GM10248 (cell line): ENCODE results near the gene MANEAL.

Source experiments
- CTCF ChIA-PET: fragments of 300-600 bp; sonication (Branson Sonifier 250); formaldehyde crosslinking; extraction: SDS; loops from one replicate; lab custom pipeline; 2021; ENCODE audit warnings: antibody characterized with exemption; lab: Yijun Ruan, JAX
- POLR2A ChIA-PET: fragments of 350-650 bp; sonication (Branson Sonifier 250); formaldehyde crosslinking; extraction: SDS; loops from one replicate; lab custom pipeline; 2020; ENCODE audit warnings: antibody characterized with exemption; lab: Yijun Ruan, JAX
- DNase-seq: peaks from one replicate; pipeline ENCODE4 v3.0.0; 2012; ENCODE audit errors: extremely low spot score
- CTCF ChIP-seq: IDR thresholded peaks from 2 replicates; pipeline ENCODE4 v1.5.1; 2012; ENCODE audit warnings: mild to moderate bottlenecking, low read depth; ENCODE audit errors: extremely low read depth, missing control alignments, control extremely low read depth

Gene MANEAL

GRCh38 chr1:37809942-37810341 is 16.3 kb downstream of the MANEAL start:
- POLR2A ChIA-PET: no interaction called here
- CTCF ChIA-PET: no interaction called here
- TF ChIP-seq CTCF: no peak
- DNase-seq: no peak

GRCh38 chr1:37811027-37811655 is 17.5 kb downstream of the MANEAL start:
- POLR2A ChIA-PET: no interaction called here
- peak; percentile 71 for DNase-seq
- CTCF ChIA-PET: interaction anchor here (1.4 to 2.8 kb wide), 5 partner anchors 9 to 49 kb away, joined by 4 to 14 read pairs (median 6); partner anchors contain the start of gene MTF1
- TF ChIP-seq CTCF: peak; percentile 82

GRCh38 chr1:37813529-37814145 is 20.0 kb downstream of the MANEAL start:
- CTCF ChIA-PET: interaction anchor here (1.2 to 2.8 kb wide), 2 partner anchors 42 to 46 kb away, joined by 3 to 14 read pairs; partner anchors contain the start of gene MTF1
- DNase-seq: no peak
- POLR2A ChIA-PET: no interaction called here
- TF ChIP-seq CTCF: no peak

- POLR2A ChIA-PET: no interaction called here
- no peak for TF ChIP-seq CTCF
- no peak for DNase-seq
- CTCF ChIA-PET: no interaction called here
Observed at GRCh38 chr1:37814252-37814651, 20.6 kb downstream of the MANEAL start.

GRCh38 chr1:37817481-37817880 is 23.8 kb downstream of the MANEAL start:
- ChIA-PET POLR2A (interaction anchor here (1.0 kb wide), 1 partner anchor 9 kb away, joined by 3 read pairs; the partner anchor contains the start of gene YRDC), CTCF (interaction anchor here (1.1 to 7.5 kb wide), 2 partner anchors 10 to 42 kb away, joined by 3 to 46 read pairs; partner anchors contain the start of genes C1orf122, MTF1 and YRDC)
- DNase-seq: no peak
- TF ChIP-seq CTCF: no peak

GRCh38 chr1:37821481-37821880 is 27.8 kb downstream of the MANEAL start:
- DNase-seq: no peak
- TF ChIP-seq CTCF: no peak
- ChIA-PET CTCF (interaction anchor here (1.5 to 7.5 kb wide), 4 partner anchors 9 to 38 kb away, joined by 4 to 46 read pairs (median 10); partner anchors contain the start of genes C1orf122, MTF1 and YRDC), POLR2A (no interaction called here)
